WERI-Rb-1 (cell line): ENCODE data around the gene DENND5A.

Experiments used
- DNase-seq: peaks from one replicate; pipeline ENCODE4 v3.0.0-alpha.2; 2020
- H3K27ac ChIP-seq: fragments of 250-450 bp; sonication (Bioruptor Pico); 2 replicates; pipeline ENCODE4 v1.5.1; 2020; ENCODE audit warnings: mild to moderate bottlenecking, moderate library complexity
- H3K27me3 ChIP-seq: fragments of 250-450 bp; sonication (Bioruptor Pico); 2 replicates; pipeline ENCODE4 v1.5.1; 2021; ENCODE audit warnings: mild to moderate bottlenecking, low read depth, moderate library complexity; ENCODE audit not compliant: insufficient read depth, severe bottlenecking
- H3K36me3 ChIP-seq: fragments of 250-450 bp; sonication (Bioruptor Pico); 2 replicates; pipeline ENCODE4 v1.5.1; 2020; ENCODE audit warnings: mild to moderate bottlenecking, moderate library complexity
- H3K4me3 ChIP-seq: 2 replicates; pipeline ENCODE4 v1.5.1; 2011; ENCODE audit warnings: low read depth, mild to moderate bottlenecking, control low read depth, low read length
- H3K9me3 ChIP-seq: fragments of 250-450 bp; sonication (Bioruptor Pico); 2 replicates; pipeline ENCODE4 v1.5.1; 2021; ENCODE audit warnings: mild to moderate bottlenecking, moderate library complexity; ENCODE audit not compliant: severe bottlenecking
- TF ChIP-seq, protein P1 (sequence below): IDR thresholded peaks from 2 replicates; pipeline ENCODE4 v1.5.1; 2011; ENCODE audit warnings: low read depth, mild to moderate bottlenecking, control low read depth, inconsistent platforms, low read length

The DENND5A gene

GRCh38 chr11:9121469-9121796, 143.7 kb downstream of the DENND5A start:
- H3K36me3 ChIP-seq = no peaks in the 10 kb centered on the region
- H3K4me3 ChIP-seq = no peak overlapping the region
- no peaks in the 10 kb centered on the region for H3K27me3 ChIP-seq
- DNase-seq = no peak
- no peaks in the 10 kb centered on the region for H3K9me3 ChIP-seq
- TF ChIP-seq, protein P1, sequence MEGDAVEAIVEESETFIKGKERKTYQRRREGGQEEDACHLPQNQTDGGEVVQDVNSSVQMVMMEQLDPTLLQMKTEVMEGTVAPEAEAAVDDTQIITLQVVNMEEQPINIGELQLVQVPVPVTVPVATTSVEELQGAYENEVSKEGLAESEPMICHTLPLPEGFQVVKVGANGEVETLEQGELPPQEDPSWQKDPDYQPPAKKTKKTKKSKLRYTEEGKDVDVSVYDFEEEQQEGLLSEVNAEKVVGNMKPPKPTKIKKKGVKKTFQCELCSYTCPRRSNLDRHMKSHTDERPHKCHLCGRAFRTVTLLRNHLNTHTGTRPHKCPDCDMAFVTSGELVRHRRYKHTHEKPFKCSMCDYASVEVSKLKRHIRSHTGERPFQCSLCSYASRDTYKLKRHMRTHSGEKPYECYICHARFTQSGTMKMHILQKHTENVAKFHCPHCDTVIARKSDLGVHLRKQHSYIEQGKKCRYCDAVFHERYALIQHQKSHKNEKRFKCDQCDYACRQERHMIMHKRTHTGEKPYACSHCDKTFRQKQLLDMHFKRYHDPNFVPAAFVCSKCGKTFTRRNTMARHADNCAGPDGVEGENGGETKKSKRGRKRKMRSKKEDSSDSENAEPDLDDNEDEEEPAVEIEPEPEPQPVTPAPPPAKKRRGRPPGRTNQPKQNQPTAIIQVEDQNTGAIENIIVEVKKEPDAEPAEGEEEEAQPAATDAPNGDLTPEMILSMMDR = no peak
- H3K27ac ChIP-seq = no peak overlapping the region

GRCh38 chr11:9120664-9121468, 144.3 kb downstream of the DENND5A start:
- peak; percentile 76 for DNase-seq
- H3K9me3 ChIP-seq = no peaks in the 10 kb centered on the region
- H3K27ac ChIP-seq = peak overlapping the region; percentile 28
- H3K27me3 ChIP-seq = no peaks in the 10 kb centered on the region
- no peaks in the 10 kb centered on the region for H3K36me3 ChIP-seq
- TF ChIP-seq, protein P1 = peak; percentile 82
- H3K4me3 ChIP-seq = peak overlapping the region; percentile 13; the same call in 1 of the 2 replicates

DNA sequence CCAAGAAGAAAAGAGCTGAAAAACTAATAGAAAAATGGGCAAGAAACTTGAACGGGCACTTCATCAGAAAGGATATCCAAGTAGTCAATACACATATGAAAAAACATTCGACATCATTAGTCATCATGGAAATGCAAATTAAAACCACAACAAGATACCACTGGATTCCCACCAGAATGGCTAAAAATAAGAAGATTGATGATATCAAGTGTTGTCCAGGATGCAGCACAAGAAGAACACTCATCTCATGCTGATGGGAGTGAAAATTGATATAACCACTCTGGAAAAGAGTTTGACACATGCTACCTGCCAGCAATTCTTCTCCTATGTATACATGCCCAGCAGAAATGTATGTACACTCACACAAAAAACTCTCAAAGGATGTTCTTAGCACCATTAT, 146.9 kb downstream of the DENND5A start:
- no peak overlapping the region for H3K4me3 ChIP-seq
- no peaks in the 10 kb centered on the region for H3K27me3 ChIP-seq
- no peak for DNase-seq
- H3K27ac ChIP-seq = no peak overlapping the region
- H3K36me3 ChIP-seq = no peaks in the 10 kb centered on the region
- H3K9me3 ChIP-seq = no peaks in the 10 kb centered on the region
- TF ChIP-seq, protein P1 = no peak

DNA sequence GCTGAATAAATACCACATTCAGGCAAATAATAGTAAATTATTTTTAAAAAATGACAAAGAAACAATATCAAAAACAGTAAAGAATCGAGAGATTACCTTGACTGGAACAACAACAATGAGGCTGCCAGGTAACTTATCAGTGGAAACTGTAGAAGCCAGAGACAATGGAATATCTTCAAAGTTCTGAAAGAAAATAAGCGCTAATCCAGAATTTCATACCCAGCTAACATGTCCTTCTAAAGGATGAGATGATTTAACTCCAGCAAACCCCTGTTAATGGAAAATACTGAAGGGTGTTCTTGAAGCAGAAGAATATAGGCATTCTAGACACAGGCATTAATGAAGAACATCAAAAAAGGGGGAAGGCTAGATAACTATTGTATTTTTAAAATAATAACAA, 153.1 kb downstream of the DENND5A start:
- TF ChIP-seq, protein P1 = no peak
- Histone ChIP-seq H3K36me3 (no peaks in the 10 kb centered on the region), H3K27me3 (no peaks in the 10 kb centered on the region), H3K9me3 (peaks cover 3% of the 10 kb centered on the region), H3K4me3 (no peak overlapping the region), H3K27ac (no peak overlapping the region)
- DNase-seq = no peak

DNA sequence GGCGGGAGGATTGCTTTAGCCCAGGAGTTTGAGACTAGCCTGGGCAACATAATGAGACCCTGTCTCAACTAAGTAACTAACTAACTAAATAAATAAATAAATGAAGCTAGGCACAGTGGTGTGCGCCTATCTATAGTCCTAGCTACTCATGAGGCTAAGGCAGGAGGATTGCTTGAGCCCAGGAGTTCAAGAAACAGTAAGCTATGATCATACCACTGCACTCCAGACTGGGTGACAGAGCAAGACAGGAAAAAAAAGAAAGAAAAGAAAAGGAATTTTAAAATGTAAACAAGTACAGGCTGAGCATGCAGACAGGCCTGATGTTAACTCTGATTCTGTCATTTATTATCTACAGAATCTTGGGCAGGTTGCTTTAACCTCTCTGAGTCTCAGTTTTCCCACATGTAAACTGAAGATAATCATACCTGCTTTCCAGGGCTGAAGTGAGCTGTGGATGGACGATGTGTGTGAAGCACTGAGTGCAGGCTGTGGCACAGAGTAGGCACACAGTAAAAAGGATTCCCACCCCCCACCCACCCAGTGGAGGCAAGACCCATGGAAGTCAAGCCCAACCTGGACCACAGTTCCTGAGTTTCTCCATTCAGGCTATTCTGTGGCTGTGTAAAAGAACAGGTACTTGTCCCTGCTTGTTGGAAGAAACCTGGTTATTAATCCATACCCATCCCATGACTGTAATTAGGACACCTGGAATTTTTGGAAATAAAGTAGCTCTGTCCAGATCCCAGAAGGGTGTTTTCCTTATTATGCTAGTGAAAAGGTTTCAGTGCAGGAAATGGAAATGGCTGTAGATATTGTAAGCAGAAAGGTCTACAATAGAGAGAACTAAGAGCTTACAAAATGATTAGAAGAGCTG, 155.1 kb downstream of the DENND5A start:
- DNase-seq = no peak
- TF ChIP-seq, protein P1 = no peak
- H3K9me3 ChIP-seq = peaks cover 3% of the 10 kb centered on the region

More for the DNA sequence above, 155.1 kb downstream of the DENND5A start:
- Histone ChIP-seq H3K27me3 (no peaks in the 10 kb centered on the region), H3K27ac (no peak overlapping the region), H3K36me3 (no peaks in the 10 kb centered on the region), H3K4me3 (no peak overlapping the region)
